CD4-positive, alpha-beta T cell treated with Interleukin-15 for 4 hours (primary cell): ENCODE measurements around the gene ZXDC.

Experiments
- DNase-seq: peaks from one replicate; pipeline ENCODE4 v3.0.0-alpha.2; 2020; ENCODE audit warnings: low spot score

The ZXDC gene

DNA sequence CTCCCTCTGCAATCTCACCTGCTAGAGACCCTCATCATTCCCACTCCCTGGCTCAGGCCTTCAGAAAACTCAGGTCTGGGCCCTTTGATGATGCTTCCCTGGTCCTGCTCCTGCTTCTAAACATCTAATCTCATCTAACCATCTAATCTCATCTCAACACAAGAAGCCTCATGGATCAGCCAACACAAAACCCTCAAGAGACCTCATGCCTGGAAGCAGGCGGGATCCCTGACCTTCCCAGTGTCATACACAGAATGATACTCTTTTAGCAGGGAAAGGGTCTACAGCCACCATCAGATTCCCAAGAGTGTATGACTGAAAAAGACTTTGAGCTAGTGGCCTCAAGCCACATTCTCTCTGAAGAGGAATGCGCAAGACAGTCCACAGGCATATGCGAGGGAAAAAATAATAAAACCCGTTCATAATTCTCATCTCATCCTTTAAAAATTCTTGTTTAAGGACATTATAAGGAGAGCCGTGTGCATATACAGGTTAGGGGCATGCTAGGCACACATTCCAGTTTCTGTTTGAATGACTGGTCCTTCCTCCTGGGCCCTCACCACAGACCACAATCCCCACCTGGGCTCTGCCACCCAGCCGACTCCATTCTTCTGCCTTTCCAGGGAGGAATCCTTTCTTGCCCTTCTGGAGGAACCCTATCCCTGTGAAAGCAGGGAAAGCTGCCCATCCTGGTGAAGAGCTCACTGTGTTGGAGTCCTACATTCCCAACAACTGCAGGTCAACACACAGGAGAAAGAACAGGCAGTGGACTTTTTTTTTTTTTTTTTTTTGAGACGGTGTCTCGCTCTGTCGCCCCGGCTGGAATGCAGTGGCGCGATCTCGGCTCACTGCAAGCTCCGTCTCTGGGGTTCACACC lies 2.2 kb downstream of the ZXDC start:
- DNase-seq, result no peak

DNA sequence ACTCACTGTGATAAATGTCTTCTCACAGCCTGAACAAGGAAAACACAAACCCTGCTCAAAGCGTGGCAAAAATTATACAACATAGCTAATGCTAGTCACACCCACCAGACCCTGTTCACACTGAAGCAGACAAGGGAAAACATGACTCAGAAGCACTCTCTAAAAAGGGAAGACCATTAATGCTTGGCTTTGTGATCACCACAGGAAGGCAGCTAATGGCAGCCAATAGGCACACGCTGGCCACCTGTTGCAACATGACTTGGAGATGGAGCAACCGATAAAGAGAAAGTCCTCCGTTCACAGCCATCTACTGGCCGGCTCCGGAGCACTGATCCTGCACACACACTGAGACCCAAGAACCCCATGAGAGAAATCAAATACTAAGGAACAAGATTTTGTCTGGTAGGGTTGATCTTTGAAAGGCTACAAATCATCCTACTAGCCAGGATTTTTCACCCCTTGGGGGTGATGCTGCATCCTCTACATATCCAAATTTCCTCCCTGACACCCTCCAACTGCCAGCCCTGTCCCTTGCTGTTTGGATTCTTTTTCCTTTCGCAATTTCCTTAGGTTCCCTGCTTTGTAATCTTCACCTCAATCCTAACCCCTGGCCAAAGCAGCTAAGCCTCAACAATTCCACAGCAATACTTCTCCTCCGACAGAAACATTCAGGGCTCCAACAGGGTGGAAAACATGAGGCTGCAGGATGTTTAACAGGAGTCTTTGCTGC lies 3.2 kb downstream of the ZXDC start:
- peak; percentile 14 for DNase-seq

DNA sequence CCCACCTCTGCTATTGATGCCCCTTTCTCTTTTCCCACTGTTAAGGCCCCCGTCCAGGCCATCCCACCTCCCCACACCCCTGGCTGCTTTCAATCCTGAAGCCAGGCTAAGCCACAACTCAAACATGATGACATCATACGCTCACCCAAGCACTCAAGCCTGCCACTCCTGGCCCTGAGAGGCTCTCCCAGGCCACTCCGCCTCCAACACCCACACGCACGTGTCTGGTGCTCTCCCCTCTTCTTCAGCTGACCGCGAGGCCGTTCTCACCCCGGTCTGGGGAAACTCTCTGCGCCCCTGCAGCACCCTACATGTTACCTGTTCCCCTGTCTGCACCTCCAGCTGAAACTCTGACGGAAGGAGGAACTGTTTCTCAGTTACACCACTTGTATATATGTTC lies 6.2 kb downstream of the ZXDC start:
- no peak for DNase-seq

DNA sequence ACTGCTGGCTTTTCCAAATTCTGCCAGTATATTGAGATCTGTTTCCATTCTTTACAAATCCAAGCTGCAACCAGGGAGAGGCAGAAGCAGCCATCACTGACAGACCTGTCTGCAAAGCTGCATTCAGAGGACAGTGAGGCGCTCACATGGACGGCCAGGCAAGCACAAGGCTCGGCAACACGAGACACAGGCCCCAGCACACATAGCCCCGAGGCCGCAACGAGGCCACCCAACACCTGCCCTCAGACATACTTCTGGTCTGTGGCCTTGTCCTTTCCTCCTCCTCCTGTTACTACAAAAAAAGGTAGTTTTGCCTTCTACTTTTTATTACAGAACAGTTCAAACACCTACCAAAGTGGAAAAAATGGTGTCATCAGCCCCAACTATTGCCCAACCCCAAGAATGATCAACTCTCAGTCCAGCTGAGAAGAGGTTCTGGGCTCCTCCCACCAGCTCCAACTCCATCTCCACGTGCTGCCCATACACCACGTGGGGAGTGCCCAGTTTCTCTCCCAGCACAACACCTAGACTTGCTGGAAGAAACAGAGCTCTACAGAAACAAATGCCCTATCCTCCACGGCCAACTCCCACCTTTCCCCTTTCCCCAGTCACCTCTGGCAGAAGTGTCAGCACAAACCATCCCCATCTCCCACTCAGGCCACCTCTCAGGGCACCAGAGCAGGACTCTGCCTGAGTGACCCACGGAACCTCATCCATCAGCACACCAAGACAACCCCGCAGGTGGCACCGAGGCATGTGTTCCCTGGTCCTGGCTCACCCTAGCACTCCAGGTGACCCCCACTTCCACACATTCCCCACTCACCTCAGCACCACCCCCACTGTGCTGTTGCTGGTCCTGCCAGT lies 7.4 kb downstream of the ZXDC start:
- no peak for DNase-seq

DNA sequence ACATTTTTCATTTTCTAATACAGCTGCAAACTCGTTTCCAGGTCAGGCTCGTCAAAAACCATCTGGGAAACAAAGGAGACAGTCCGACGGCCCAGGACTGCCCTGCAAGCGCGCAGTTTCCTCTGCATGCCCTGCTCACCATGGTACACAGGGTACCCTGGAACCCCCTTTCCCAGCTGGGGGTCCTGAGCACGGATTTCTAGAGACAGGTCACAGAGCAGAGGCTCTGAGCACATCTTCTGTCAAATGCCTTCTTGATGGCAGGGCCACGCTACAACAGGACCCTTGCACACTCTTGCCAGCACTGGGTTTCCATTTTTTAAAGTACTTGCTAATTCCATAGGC lies 8.1 kb downstream of the ZXDC start:
- no peak for DNase-seq

DNA sequence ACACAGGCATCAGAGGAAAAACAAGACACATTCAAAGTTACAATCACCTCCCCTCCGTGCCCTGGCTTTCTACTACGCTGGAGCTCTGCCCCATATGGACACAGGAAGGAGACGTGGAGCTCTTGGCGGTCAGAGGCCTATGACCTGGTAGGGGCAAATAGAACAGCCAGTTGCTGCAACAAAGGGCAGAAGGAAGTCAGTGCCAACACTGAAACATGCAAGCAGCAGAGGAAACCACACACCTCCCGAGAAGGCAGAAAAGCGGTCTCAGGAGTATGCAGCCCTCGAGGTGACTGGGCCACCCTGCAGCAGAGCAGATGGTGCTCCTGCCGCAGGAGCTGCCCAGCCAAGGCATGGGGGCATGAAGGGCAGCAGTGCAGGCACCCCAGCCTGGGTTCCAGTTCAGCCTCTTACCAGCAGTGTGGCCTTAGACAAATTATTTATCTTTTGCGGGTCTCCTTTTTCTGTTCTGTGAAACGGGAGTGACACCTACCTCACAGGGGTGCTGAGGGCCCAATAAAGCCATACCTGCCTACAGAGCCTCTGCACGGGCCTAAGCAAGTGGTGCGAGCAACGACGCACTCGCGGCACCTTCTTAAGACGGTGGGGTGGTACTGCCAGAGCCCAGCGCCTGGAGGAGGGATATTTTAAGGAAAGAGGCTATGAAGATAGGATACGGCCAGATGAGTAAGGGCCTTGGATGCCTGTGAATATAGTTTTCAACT lies 8.6 kb downstream of the ZXDC start:
- no peak for DNase-seq

DNA sequence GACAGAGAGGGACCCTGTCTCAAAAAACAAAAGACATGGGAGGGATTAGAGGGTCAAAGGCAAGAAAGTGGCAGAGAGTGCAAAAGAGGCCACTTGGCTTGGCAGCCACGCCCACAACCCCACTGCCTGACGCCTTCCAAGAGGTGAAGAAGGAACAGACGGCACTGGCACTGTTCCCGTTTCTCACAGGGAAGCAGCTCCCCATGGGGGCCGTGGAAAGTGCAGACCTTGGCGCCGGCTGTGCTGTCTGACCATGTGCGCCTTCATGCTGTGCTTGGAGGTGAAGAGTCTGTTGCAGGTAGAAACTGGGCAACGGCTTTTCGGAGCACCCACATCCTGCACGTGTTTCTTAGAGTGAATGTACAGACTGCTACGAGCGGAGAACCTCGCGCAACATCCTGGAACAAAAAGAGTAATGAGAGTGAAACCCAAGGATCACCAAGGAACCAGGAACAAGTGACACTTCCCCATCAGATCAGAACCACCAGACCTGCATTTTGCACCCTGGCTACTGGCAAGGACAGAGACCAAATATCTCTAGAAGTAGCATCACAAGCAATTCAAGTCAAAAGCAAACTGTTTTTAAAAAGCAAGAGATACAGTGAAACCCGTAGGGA lies 9.7 kb downstream of the ZXDC start:
- DNase-seq, result no peak

DNA sequence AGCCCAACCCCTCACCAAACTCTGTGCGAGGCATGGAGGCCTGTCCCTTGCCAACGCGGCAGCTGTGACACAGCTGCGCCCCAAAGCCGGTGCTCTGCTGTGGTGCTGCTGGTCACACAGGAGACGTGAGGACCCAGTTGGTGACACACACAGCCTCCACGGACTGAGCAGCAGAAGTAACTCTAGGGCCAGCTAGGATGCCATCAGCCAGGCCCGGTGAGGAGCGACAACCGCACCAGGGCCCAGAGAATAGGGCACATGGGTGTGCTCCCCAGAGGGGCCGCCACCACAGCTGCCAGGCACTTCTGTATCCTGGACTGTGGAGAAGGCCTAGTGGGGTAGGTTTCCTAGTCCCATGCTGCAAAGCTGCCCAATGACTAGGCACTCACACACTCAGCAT lies 10.7 kb downstream of the ZXDC start:
- DNase-seq, result no peak

DNA sequence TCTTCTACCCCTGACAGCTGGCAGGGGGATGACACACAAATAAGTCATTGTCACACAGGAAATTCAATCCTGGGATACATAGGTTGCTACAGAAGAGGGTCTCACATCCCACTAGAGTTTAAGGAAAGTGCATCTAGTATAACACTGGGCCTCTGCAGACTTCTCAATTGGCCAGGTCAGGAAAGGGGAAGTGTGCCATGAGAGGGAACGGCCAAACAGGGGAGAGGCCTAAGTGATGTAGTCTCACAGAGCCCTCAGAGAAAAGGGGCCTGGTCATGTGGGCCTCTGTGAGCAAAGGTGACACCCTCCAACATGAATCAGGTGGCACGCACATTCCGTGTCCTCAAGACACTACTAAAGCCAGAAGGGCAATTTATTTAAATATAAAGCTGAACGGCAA lies 11.2 kb downstream of the ZXDC start:
- DNase-seq, result no peak

DNA sequence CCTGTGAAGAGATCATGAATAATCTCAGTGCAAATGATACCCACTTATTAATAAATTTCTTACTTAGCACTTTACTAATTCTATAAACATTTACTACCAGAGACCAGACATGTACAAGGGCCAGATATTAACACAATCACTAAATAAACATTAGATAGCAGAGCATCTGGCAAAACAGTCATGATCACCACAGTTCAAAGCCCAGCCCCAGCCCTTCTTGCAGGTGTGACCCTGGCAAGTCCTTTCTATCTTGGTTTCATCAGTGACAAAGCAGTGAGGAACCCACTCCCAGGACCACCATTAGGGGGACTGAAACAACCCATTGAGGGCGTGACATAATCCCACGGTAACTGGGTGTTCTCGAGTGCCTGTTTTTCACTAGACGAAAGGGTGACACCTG lies 11.6 kb downstream of the ZXDC start:
- no peak for DNase-seq

DNA sequence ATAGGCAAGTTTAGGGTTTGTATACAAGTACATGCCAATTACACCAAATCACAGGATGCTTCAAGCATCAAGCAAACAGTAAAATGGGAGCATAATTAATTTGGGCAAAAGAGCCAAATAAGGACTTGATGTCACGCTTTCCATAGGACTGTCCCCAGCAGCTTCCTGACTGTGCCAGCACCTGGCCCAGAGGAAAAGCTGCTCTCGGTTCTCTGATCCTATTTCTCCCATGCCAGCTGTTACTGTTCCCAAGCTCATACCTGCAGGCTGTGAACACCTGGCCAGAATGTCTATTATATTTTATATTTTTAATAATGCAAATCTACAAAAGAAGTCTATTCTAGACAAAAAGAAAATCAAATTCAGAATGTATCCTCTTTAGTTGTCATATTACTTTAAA lies 12.2 kb downstream of the ZXDC start:
- no peak for DNase-seq

DNA sequence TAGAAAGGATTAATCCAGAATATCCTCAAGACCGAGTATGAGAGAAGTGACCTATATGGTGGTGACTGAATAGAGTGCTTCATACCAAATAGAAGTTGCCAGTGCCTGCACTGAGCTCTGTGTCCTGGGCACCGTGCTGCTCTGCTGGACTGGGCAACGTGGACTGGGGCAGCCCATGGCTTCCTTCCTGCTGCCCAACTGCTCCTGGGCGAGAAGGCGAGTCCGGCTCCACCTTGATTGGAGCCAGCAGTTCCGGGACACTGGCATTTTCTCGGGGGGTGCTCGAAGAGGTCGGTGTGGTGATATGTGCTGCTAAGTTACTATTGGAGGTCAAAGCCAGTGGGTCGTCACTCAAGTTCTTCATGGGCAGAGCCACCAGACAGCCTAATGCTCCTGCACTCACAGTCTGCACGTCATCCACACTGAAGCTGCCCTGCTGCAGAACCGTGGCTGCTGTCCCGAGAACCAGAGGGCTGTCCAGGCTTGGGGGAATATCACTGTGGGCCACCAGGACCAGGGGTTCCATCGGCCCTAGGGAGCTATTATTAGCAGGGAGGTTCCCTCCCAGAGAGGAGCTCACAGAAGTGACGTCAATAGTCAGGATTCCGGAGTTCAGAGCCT lies 14.1 kb downstream of the ZXDC start:
- DNase-seq, result no peak

DNA sequence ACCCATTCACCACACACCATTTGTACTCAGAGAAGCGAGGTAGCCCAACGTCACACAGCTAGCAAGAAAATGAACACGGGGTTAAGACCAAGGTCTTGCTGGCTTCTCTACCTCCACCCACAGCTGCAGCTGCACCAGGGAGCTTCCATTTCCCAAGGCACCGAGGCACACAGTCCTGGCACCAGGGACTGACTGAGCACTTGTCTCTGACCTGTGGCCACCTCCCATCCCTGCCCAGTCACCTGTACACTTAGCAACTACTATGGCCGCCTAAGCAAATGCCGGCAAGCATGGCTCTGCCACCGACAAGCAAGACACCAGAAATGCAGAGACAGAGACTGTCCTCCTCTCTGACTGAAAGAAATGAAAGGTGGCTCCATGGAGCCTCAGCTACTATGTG lies 15.3 kb downstream of the ZXDC start:
- DNase-seq, result no peak

DNA sequence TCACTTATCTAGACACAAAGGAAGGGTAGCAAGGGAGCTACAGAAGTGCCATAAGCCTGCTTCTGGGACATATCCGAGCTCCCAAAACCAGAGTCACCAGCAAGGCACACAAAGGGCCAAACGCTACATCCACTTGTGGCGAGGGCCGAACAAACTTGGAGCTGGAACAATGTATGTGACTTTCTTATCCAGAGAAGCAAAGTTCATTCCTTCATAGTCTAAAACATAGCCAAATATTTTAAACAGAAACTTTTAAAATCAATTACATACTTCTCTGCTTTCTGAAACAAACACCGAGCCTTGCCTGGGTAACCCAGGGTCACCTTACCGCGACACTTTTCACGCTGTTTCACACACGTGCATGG lies 15.9 kb downstream of the ZXDC start:
- DNase-seq, result no peak

DNA sequence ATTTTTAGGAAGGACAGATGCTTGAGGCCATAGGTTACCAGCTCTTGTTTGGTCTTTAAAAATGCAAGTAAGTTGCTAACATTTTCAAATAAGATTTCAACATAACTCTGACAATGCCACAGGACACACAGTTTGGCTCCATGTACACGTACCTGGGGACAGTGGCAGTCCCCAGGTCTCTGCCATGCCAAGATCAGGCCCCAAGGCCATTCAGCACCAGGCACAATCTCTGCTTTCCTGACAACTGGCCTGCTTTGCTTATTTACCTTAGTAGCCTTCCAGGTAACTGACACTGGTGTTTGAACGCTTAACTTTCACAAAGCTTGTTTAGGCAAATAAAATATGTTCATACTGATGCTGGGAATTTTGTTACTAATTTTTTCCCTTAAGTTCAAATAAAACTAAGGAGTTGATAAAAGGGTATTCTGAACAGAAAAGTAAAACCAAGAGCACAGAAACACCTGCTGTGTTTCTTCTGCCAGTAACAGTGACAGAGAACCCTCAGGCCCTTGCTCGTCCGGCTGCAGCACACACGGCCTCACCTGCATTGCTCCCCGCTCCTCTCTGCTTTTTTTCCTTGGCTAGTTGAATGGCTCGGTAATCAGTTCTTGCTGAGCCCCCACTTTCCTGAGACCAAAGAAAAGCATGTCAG lies 16.5 kb downstream of the ZXDC start:
- DNase-seq, result no peak

DNA sequence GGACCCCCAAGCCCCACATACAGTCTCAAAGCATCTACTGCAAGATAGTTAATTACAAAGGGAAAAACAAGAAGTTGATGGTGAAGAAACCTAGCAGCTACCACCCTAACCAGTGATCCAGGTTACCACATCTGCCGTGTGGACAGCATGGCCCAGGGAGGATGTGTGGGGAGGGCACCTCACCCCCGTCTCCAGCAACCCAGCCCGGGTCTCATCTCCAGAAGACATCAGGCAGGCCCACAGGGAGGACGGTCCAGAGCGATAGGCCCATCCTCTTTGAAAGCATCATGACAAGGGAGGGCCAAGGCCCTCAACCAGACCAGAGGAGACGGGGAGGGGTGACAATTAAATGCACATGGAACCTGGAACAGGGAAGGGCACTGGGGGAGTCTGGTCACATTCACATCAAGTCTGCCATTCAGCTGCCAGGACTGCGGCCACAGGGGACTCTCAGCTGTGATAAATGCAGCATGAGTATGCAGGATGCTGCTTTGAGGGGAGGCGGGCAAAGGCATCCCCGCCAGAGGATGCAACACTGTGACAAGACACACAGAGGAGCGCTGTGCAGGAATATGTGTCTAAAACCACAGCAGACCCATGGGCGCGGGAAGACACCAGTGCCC lies 18.8 kb downstream of the ZXDC start:
- DNase-seq, result no peak

DNA sequence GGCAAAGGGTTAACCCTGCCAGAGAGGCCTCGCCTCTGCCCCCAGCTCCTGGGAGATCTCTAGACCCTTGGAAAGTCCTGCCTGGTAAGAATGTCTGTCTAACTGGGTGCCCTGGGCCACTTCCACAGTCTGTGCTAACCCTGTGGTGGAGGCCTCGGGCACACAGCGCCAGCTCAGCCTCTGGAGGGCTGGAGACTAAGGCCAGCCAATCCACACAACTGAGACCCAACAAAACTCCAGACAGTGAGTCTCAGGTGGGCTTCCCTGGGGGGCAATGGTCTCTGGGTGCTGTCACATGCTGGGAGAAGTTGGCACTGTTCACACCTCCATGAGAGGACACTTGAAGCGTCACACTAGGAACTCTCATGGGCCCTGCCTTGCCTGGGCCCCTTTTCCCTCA lies 19.5 kb downstream of the ZXDC start:
- DNase-seq, result no peak

DNA sequence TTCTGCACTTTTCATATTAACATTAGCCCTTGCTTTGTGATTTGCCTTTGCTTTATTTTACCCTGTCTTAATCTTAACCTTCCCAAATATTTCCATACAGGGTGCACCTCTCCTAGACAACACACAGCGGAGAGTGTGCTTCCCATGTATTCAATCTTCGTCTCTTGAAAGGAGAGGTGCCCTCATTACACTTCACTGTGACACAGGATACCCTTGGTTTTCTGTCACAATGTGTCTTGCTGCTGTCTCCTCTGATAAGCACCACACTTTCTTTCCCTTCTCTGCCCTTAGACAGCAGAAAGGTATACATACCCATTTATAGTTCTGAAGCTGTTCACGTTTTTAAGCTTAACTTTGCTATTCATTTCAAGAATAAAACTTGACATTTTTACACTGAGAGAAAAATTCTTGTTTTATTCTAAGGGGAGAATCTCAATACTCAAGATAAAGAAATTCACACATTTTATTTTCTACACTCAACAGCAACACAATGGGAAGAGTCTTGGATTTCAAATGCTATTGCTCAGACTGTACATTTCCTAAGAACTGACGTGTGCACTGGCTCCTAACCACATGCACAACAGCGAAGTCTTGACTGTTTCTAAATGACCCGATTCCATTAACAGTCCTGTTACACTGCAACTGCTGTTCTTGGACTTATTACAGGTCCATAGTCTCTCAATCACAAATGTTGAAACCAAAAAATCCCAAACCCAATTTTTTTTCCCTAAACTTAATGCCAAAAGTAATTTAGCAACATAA lies 21.1 kb downstream of the ZXDC start:
- no peak for DNase-seq

DNA sequence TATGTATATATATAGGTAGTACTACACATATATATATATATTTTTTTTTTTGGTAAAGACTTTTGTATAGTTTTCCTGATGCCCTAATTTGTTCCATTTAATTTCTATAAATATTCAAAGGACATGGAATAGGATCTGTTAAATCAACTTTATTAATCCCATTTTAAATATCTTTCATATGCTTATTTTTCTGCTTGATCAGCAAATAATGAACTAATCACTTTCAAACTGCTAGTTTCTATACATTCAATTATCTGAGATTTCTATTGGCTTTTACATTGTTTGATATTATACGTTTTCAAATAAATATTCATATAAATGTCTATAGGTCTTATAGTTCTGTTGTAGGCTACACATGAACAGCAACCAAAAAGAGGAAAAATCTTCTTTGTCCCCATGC lies 21.7 kb downstream of the ZXDC start:
- DNase-seq, result no peak

DNA sequence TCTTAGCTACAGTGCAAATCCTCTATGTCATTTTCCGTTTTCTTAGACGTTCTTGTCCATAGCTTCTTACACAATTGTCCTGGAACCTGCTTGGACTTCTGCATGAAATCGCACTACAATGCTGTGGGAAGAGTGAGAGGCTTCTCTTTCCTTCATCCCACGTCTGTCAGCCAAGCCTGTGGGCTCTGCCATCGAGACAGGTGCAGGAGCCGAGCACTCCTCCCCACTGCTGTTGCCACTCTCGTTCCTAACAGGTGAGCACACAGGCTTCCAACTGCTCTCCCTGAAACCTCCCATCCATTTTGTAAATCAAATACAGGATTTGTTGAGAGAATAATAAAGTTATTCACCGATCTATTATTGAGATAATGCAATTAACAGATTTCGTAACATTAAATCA lies 23.5 kb downstream of the ZXDC start:
- DNase-seq, result no peak
